Fibroblast of peridontal ligament (primary cell): ENCODE measurements around the gene CACNB2.
A peak's percentile ranks its signal among the peaks of the same experiment; 100 is the strongest.
"Not testable (repeated sequence)": the region's sequence is repeated elsewhere in the genome, so short reads cannot be mapped to it uniquely, and the experiment has no call there.

Source experiments
- DNase-seq: peaks from one replicate; pipeline ENCODE4 v3.0.0-alpha.2; 2010; ENCODE audit errors: extremely low read depth

CACNB2 gene

DNA sequence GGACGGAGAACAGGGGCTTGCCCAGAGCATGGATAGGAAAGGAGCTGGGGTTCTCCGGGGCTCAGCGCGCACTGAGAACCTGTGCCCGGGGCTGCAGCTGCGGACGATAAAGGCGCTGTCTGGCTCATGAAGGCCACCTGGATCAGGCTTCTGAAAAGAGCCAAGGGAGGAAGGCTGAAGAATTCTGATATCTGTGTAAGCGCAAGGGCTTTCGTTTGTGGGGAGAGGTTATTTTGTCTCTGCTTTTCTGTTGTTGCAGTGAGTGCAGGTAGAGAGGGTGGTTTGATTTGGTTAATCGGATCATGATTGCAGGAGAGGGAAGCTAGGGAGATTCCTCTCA is 260.7 kb downstream of the CACNB2 start:
- DNase-seq = no peak

DNA sequence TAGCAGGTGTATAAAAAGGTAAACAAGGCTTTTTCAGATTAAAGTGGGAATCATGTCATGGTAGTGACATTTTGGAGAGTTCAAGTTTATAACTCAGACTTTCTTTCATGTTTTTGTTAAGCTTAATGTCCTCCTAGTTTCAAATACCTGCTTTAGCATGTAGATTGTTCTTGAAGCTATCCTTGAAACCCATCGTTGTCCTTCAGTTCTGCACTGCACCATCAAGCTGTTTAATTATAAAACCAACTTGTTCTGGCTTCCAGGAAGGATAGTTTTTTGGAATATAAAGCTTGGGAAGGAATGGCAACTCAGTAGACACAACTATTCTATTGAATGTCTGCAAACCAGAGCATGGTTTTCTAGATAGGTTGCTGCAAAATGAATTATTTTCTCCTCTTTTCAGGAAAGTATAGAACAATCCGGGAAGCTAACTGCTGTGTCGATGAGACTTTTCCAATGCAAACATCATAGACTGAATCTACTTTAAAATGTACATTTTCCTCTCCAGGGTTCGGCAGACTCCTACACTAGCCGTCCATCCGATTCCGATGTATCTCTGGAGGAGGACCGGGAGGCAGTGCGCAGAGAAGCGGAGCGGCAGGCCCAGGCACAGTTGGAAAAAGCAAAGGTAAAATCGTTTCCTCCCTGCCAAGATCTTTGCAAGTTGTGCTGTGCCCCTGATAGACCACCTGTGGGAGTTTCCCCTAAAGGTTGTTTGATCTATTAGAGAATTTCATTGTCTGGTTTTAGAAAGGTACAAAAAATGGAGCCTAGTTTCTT is 261.4 kb downstream of the CACNB2 start:
- no peak for DNase-seq

DNA sequence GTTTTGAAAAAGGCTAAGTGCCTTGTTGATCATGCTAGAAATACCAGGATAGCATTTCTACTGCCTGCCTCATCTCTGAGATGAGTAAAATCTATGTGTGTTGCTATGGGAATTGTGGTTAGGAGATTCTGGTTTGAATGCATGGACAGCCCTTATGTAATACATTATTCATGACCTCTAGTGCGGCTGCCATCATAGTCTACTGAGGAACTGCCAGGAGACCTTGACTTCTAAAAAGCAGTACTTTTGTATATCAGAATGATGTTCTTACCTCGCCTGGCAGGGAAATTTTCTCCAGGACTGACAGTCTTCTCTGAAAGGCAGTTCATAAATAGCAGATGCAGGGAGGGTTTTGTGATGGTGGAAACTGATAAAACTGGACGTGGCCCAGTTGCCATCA is 262.6 kb downstream of the CACNB2 start:
- peak; percentile 72 for DNase-seq

DNA sequence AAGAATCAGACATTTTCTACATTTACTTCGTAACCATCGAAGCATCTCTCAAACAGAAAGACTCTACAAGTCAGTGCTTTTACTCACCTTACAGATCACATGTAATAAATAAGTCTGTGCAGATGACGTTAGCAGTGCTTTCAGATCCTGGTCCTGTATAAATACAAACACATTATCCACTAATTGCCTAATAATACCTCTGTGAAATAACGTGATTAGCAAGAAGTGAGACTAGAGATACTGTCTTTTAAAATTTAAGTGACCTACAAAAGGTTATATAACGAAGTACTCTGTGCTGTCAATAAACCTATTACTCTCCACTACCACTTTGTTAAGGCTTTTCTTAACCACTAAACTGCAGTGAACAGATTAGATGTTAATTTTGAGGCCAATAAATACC is 264.3 kb downstream of the CACNB2 start:
- DNase-seq = no peak

DNA sequence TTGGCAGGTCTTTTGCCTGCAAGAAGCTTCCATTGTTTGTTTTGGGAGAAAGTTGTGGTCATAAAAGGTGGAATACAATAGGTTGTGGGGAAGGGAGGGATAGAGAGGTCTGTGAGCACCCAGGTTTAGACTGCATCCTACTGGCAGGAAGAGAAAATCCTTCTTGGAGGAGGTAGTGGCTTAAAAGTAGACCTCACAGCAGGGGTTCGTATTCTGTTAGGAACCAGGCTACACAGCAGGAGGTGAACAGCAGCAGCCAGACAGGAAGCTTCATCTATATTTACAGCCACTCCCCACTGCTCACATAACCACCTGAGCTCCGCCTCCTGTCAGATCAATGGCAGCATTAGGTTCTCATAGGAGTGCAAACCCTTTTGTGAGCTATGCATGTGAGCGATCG is 265.9 kb downstream of the CACNB2 start:
- no peak for DNase-seq

DNA sequence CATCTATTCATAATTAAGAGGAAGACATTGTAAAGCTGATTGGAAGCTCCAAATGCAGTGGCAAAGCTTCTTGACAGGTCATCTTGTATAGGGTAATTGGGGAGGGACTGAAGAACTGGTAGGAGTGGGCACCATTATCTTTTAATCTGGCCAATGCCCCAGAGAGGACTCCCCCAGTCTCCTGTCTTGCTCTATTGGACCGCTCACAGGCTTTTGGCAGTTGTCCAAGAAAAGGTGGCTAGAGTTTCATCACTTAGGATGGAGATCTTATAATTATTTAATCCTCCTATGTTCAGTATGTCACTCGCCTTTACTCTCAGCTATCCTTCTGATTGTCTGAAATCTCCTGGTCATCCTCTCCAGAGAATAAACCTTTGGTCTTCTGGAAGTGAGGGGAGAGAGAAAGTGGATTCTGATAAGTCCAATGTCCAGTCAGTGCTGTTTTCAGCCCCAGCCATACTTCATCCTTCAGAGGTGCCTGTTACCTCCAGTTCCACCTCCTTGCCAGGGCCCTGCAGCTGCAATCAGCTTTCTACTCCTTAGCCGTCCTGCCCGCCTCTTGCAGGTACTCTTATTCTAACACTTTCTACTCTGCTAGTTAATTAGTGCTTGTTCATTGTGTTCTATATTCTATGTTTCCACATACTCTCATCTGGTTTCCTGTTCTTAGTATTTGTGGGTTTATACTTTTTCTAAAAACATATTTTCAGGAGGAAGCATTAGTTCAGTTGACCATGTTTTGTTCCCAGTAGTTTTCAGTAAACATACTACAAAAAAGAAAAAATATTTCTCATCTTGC is 269.6 kb downstream of the CACNB2 start:
- no peak for DNase-seq

DNA sequence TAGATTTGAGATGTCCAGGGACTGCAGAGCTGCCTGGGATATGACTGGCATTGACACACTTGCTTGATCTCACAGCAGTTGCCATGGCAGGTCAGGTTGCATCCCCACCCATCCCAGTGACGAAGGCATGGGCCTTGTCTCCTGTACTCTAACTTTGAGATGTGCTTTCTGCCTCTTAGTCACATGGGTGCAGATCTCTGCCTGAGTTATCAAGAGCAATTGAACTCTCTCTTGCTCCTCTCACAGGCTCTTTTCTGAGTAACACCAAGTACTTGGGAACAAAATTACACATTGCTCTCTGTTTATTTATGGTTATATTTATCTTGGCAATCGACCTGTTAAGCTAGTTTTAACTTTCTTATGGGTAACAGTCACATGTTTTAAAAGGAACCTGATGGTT is 273.8 kb downstream of the CACNB2 start:
- DNase-seq = peak; percentile 29

DNA sequence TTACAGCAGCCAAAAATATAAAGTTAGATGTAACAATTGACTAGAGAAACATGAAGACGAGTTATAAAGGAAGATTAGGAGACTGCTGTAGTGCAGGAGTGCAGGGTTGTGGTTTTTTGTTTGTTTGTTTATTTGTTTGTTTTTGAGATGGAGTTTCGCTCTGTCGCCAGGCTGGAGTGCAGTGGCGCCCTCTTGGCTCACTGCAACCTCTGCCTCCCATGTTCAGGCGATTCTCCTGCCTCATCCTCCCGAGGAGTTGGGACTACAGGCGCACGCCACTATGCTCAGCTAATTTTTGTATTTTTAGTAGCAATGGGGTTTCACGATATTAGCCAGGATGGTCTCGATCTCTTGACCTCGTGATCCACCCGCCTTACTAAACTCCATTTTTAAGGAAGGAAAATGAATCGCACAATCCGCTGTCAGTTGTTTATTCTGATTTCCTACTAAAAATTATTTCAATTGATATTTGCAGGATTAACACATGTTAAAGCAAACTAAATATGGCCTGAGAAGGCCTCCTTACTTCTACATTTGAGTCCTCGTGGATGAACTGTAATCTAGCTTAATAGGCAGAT is 277.8 kb downstream of the CACNB2 start:
- no peak for DNase-seq

DNA sequence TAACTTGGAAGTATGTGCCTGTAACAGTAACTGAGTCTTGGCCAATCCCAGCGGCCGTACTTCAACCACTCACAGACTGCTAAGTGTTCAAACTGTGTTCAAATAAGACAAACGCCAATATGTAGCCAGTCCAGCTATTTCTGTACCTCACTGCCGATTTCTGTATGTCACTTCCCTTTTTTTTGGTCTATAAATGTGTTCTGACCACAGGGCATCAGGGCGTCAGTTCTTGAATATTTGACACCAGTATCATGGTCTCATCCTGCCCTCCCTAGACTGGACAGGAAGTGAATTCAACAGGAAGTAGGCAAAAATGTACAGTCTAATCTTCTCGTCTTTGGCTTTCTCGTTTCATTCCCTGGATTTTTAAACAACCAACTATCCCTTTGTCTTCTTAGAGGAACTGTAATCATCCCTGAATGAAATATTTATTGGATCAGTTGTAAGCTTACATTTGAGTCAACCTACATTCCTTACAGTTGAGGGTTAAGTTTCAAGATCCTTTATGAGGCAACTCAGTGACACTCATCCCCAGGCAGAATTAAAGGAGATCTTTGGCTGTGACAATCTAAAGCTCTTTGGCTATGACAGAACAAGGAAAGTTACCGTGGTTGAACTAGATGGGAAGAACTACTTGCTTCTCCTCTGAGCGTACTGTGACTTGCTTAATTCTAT is 278.5 kb downstream of the CACNB2 start:
- DNase-seq = peak; percentile 42

DNA sequence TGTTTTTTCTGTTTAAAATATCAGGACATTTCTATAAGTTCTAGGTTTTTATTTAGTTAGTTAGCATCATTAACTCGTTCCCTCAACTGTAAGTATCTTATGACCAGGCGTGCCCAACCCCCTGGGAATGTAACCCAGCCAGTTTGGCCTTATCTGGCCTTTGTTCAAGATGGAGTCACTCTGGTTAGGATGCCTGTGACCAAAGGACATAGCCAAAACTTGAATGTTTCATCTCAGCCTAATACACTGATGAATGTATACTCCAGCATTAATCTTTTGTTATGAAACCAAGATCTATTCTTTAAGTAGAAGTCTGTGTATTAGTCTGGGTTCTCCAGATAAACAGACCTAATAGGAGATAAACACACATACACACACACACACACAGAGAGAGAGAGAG is 279.7 kb downstream of the CACNB2 start:
- DNase-seq = no peak

DNA sequence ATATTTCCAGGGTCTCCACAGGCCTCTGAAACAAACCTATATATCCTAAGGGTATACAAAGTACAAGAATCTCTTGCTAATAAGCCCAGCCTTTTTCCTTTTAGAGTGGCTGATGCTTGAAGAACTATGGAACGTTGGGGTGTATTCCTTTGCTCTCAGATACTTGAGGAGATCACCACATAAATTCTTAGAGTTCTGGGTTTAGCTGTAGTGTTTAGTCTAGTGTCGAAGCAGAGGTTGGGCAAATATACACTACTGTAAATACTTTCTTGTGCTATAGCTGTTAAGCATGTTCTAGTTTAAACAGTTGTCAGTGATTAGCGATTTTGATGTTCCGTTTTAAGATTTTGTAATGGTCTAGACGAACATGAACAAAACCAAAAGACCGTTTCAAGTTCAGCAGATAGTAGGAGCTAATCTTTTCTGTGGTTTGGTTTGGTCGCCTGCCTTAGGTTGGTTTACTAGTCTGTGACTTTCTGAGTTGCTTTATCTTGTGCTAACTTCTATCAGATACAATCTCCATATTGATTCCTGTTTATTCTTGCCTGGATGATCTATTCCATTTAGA is 281.6 kb downstream of the CACNB2 start:
- no peak for DNase-seq

DNA sequence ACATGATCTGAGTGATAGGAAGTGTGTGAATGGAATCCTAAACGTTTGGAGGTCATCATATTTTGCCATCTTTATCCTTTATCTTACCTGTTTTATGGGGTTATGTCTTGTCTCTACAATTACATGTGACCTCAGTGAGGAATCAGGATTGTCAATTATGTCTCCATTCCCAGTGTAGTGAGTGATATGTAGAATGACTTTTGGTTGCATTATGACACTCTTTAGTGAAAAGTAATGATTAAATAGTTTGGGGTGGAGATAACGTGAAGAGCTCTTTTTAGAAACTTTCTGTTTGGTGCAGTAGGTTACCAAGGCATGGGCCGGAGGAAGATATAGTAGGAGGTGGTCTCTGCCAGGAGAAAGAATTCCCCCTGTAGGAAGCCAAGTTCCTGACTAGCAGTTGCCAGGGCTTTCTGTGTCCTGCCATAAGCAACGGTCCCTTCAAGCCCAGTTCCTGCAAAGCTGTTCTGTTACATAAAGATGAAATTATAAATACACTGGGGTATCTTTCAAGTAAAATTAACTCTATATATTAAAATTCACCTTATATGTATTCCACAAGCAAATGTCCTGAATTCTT is 282.9 kb downstream of the CACNB2 start:
- no peak for DNase-seq

DNA sequence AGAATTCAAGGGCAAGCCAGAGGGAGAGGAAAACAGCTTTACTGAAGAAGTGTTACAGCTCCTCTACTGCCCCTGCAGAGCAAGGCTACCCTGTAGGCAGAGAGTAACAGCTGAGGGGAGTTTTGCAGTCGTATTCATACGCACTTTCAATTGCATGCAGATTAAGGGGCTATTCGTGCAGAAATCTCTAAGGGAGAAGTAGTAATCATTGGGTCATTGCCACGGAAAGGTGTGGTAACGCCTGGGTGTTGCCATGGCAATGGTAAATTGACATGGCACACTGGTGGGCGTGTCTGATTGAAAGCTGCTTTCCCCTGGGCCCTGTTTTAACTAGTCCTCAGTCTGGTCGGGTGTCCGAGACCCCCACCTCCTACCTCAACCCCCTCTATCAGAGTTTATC is 284.0 kb downstream of the CACNB2 start:
- no peak for DNase-seq

DNA sequence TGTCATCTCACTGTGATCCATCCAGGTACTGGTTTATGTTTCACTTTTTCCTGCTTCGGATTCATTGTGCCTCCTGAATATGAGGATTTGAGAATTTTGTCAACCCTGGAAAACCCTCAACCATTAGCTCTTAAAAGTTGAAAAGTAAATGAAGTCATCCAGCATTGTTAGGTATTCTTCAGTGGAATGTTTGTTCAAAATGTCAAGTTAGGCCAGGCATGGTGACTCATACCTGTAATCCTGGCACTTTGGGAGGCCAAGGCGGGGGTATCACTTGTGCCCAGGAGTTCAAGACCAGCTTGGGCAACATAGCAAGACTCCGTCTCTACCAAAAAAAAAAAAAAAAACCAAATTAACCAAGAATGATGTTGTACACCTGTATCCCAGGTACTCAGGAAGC is 289.1 kb downstream of the CACNB2 start:
- no peak for DNase-seq

DNA sequence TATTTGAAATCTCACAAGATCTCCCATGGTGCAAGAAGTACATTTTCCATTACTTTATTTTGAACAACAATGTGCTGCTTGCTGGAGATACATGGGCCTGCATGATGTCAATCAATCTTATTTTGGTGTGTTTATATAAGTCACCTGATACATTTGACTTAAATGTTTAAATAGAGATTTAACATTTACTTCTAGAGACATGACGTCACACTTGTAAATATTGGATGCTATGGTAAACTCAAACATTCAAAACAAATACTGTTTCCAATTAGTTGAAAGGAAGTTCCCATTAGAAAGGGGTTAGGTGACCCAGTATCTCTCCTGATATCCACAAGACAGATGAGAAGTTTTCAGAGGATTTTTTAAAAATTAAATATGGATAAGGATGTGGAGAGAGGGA is 296.7 kb downstream of the CACNB2 start:
- DNase-seq = no peak

DNA sequence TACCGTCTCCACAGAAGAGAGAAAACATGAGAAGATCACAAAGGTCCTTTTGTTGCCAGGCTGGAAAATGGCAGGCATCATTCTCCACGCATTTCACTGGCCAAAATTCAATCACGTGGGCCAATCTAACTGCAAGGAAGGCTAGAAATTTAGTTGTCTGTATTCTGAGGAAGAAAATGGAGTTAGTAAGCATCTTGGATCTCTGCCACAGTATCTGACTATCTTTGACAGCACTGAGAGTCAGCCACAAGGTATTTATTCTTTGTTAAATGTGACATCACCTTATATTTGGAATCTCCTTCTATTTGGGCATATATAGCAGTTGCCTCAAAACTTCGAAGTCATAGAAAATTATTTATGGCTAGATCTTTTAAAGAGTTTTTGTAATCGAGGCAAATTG is 297.3 kb downstream of the CACNB2 start:
- DNase-seq = no peak

DNA sequence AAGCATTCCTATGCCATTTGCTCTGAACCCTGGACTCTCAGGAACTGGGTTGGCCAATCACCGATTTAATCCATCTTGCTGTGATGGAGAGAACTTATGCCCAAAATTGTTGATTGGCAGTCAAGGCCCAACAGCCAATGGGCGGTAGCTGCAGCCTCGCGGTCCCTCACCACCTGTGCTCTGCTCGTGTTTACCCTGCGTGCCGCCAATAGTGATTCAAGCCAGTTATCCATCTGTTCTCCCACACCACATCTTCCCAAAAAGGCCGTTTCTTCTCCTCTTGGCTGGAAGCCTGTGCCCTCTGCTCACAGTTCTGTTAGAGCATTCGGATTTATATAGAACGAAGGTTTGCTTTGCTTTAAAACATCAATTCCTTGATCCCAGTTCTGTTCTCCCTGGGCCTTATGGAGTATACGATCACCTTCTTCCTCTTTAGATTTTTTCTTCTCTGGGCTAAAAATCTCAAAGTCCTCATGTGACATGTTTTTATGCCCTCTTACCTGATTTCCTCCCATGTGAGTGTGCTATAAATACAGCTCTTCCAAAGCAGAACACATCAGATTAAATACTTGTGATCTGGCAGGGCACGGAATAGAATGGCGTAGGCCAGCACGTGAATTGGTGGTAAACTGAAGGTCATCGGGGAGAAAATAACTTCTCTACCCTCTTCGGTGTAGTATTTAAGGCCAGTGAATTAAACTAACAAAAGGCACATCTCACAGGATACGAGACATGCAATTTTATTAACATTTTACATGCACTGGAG is 298.3 kb downstream of the CACNB2 start:
- DNase-seq = no peak

DNA sequence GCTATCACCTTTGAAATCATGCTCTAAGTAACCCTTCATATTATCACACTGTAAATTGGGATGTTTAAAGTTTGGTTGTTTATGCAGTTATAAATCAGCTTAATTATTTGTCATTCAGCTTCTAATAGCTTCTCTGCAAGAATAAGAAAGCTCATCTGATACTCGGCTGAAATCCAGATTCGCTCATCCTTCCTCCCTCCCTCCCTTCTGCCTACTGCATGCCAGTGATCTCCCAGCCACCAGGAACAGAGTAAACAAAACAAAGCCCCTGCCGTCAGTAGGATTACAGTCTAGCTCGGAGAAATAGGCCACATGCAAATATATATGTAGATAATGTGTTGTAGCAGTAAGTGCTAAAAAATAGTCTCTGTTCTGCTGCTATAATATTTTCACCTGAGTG is 299.4 kb downstream of the CACNB2 start:
- no peak for DNase-seq

DNA sequence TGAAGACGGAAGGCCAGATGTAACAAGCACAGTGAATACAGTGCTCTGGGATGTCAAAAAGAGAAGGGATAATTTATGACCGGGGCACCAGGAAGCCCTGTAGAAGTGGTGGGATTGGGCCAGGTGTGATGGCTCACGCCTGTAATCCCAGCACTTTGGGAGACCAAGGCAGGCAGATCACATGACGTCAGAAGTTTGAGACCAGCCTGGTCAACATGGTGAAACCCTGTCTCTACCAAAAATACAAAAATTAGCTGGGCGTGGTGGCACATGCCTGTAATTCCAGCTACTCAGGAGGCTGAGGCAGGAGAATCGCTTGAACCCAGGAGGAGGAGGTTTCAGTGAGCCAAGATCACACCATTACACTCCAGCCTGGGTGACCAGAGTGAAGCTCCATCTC is 305.4 kb downstream of the CACNB2 start:
- DNase-seq = not testable (repeated sequence)

DNA sequence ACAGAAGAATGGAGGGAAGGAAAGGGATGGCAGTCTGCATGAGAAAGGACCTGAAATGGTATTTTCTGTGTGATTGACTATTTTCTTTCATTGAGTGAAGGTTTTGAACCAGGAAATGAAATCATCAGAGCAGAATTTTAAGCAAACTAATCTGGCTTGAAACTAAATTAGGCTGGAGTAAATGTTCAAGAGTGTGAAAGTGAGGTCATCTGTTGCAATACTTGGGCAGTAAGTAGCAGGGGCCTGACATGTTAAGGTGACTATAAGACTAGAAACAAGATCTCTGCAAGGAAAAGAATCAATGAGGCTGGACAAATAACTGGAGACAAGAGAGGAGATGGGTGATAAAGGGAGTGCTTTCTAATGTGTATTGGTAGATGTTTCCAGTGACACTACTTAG is 306.0 kb downstream of the CACNB2 start:
- no peak for DNase-seq

DNA sequence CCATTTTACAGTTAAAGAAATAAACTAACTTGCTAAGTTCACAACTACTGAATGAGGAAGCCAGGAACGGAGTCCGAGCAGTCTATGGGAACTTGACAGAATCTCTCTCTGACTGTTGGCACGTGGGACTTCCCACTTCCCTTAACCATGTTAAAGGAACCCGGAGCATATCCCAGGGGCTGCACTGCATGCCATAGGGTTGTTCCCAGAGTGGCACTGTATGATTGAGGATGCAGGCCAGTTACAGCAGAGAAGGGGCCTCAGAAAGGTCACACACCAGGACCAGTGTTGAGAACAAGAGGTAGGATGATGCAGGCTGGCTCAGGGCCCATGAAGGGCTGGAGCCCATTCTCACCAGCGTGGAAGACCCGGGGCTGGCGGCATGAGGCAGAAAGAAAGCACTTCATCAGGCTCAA is 309.4 kb downstream of the CACNB2 start:
- peak; percentile 2 for DNase-seq
